IMR-90 (cell line): ENCODE results near the gene GNAI2. TPM values are rescaled to one million over a fixed set of nuclear protein-coding genes. Genes with fewer than 3 reads are reported as not detected.

Experiments used
- ATAC-seq: fragments of 200-7000 bp; cut with Tn5 transposase; 2 replicates; pipeline ENCODE4 v1.9.1; 2020; ENCODE audit warnings: low read depth, mild to moderate bottlenecking, moderate library complexity
- BruUV-seq: library from RNA; stranded (reverse); fragments of 400-500 nt; replicated peaks from 2 replicates; lab custom pipeline; 2021; lab: Mats Ljungman, UMichigan
- CTCF ChIA-PET: fragments of 300-600 bp; formaldehyde crosslinking; extraction: SDS; loops from one replicate; lab custom pipeline; 2021; ENCODE audit warnings: antibody characterized with exemption; lab: Yijun Ruan, JAX
- POLR2A ChIA-PET: fragments of 300-600 bp; sonication (Branson Sonifier 250); formaldehyde crosslinking; loops from one replicate; lab custom pipeline; 2022; ENCODE audit warnings: antibody characterized with exemption; ENCODE audit not compliant: unreplicated experiment; lab: Charles Lee
- DNase-seq: peaks from one replicate; pipeline ENCODE4 v3.0.0; 2013
- H2AFZ ChIP-seq: replicated peaks from 2 replicates; pipeline ENCODE3; 2013; ENCODE audit warnings: low read length, mild to moderate bottlenecking; ENCODE audit not compliant: poor library complexity
- H2AK5ac ChIP-seq: 2 replicates; pipeline ENCODE4 v1.6.1; 2013; ENCODE audit warnings: low read depth, low read length, inconsistent platforms
- H2AK9ac ChIP-seq: replicated peaks from 2 replicates; pipeline ENCODE3; 2013; ENCODE audit warnings: mild to moderate bottlenecking, low read depth, low read length, moderate library complexity; ENCODE audit not compliant: poor library complexity
- H2BK120ac ChIP-seq: 2 replicates; pipeline ENCODE4 v1.6.1; 2013; ENCODE audit warnings: low read depth, low read length, inconsistent platforms
- H2BK15ac ChIP-seq: 3 replicates; pipeline ENCODE4 v1.6.1; 2013; ENCODE audit warnings: low read depth, low read length, inconsistent platforms
- H2BK20ac ChIP-seq: 2 replicates; pipeline ENCODE4 v1.6.1; 2013; ENCODE audit warnings: low read depth, mild to moderate bottlenecking, inconsistent platforms, low read length, moderate library complexity
- H2BK5ac ChIP-seq: 2 replicates; pipeline ENCODE4 v1.6.1; 2013; ENCODE audit warnings: mild to moderate bottlenecking, low read depth, low read length, inconsistent platforms; ENCODE audit not compliant: poor library complexity, severe bottlenecking
- H3K14ac ChIP-seq: replicated peaks from 2 replicates; pipeline ENCODE4 v1.6.1; 2013; ENCODE audit warnings: low read depth, low read length, inconsistent platforms
- H3K18ac ChIP-seq: 2 replicates; pipeline ENCODE4 v1.6.1; 2013; ENCODE audit warnings: low read depth, low read length, control low read depth
- H3K23ac ChIP-seq: 2 replicates; pipeline ENCODE4 v1.6.1; 2013; ENCODE audit warnings: low read depth, low read length, inconsistent platforms
- H3K27ac ChIP-seq: 2 replicates; pipeline ENCODE4 v1.5.1; 2013; ENCODE audit warnings: mild to moderate bottlenecking, control low read depth, low read length; ENCODE audit not compliant: insufficient read depth
- H3K27me3 ChIP-seq: 2 replicates; pipeline ENCODE4 v1.6.1; 2013; ENCODE audit warnings: low read length; ENCODE audit not compliant: control insufficient read depth, insufficient read depth
- H3K36me3 ChIP-seq: 2 replicates; pipeline ENCODE4 v1.6.1; 2013; ENCODE audit warnings: low read length, mixed read lengths; ENCODE audit not compliant: control insufficient read depth, insufficient read depth
- H3K4ac ChIP-seq: 2 replicates; pipeline ENCODE4 v1.6.1; 2013; ENCODE audit warnings: low read depth, low read length, inconsistent platforms
- H3K4me1 ChIP-seq: 2 replicates; pipeline ENCODE4 v1.6.1; 2013; ENCODE audit warnings: low read length, mixed read lengths; ENCODE audit not compliant: control insufficient read depth, insufficient read depth
- H3K4me2 ChIP-seq: 2 replicates; pipeline ENCODE4 v1.6.1; 2013; ENCODE audit warnings: low read depth, mild to moderate bottlenecking, control low read depth, low read length, moderate library complexity
- H3K4me3 ChIP-seq: 2 replicates; pipeline ENCODE4 v1.5.1; 2013; ENCODE audit warnings: low read depth, mild to moderate bottlenecking, control low read depth, low read length, moderate library complexity; ENCODE audit not compliant: insufficient read depth
- H3K56ac ChIP-seq: 2 replicates; pipeline ENCODE4 v1.6.1; 2013; ENCODE audit warnings: low read length, inconsistent platforms; ENCODE audit not compliant: insufficient read depth; ENCODE audit errors: extremely low read depth
- H3K79me1 ChIP-seq, 2 experiments: 2 replicates each; pipeline ENCODE4 v1.6.1; 2013; ENCODE audit warnings: low read length in 2 of 2, inconsistent platforms in 1 of 2, low read depth in 1 of 2
- H3K9ac ChIP-seq: 2 replicates; pipeline ENCODE4 v1.6.1; 2013; ENCODE audit warnings: low read depth, low read length, control low read depth
- H3K9me1 ChIP-seq: 2 replicates; pipeline ENCODE4 v1.6.1; 2013; ENCODE audit warnings: low read length, inconsistent platforms; ENCODE audit not compliant: insufficient read depth
- H3K9me3 ChIP-seq: 2 replicates; pipeline ENCODE4 v1.6.1; 2013; ENCODE audit warnings: low read length; ENCODE audit not compliant: control insufficient read depth, insufficient read depth
- H4K20me1 ChIP-seq: 2 replicates; pipeline ENCODE4 v1.6.1; 2013; ENCODE audit warnings: low read length, inconsistent platforms; ENCODE audit not compliant: insufficient read depth
- H4K5ac ChIP-seq: 2 replicates; pipeline ENCODE4 v1.6.1; 2013; ENCODE audit warnings: mild to moderate bottlenecking, low read depth, low read length, control low read depth
- H4K8ac ChIP-seq, 2 experiments: 2 replicates each; pipeline ENCODE4 v1.6.1; 2013; ENCODE audit warnings: low read depth in 2 of 2, low read length in 2 of 2, control low read depth in 1 of 2, inconsistent platforms in 1 of 2
- H4K91ac ChIP-seq: 2 replicates; pipeline ENCODE4 v1.6.1; 2013; ENCODE audit warnings: low read depth, low read length, inconsistent platforms; ENCODE audit not compliant: insufficient read depth
- BHLHE40 ChIP-seq: fragments of 150-350 bp; IDR thresholded peaks from 2 replicates; pipeline ENCODE4 v1.6.1; 2016; ENCODE audit warnings: mild to moderate bottlenecking, low read depth, low read length
- CEBPB ChIP-seq: IDR thresholded peaks from 2 replicates; pipeline ENCODE4 v1.6.1; 2012; ENCODE audit warnings: low read depth, low read length, improper control_type of control experiment
- CHD1 ChIP-seq: IDR thresholded peaks from 2 replicates; pipeline ENCODE4 v1.6.1; 2012; ENCODE audit warnings: low read depth, low read length, improper control_type of control experiment
- CTCF ChIP-seq: conservative IDR thresholded peaks from 2 replicates; pipeline ENCODE4 v1.5.1; 2012; ENCODE audit warnings: mild to moderate bottlenecking, low read depth, low read length, improper control_type of control experiment
- ELK1 ChIP-seq: fragments of 150-350 bp; IDR thresholded peaks from 2 replicates; pipeline ENCODE4 v1.6.1; 2016; ENCODE audit warnings: low read depth, mild to moderate bottlenecking, low read length, moderate library complexity, borderline replicate concordance
- FOS ChIP-seq: fragments of 150-350 bp; IDR thresholded peaks from 2 replicates; pipeline ENCODE4 v1.6.1; 2016; ENCODE audit warnings: low read depth, low read length
- MAFK ChIP-seq: IDR thresholded peaks from 2 replicates; pipeline ENCODE4 v1.6.1; 2012; ENCODE audit warnings: low read depth, low read length, improper control_type of control experiment
- MAZ ChIP-seq: IDR thresholded peaks from 2 replicates; pipeline ENCODE4 v1.6.1; 2012; ENCODE audit warnings: low read depth, mild to moderate bottlenecking, low read length, improper control_type of control experiment, moderate library complexity, borderline replicate concordance
- MXI1 ChIP-seq: IDR thresholded peaks from 2 replicates; pipeline ENCODE4 v1.6.1; 2012; ENCODE audit warnings: low read depth, mild to moderate bottlenecking, low read length, moderate library complexity, borderline replicate concordance
- NFE2L2 ChIP-seq: fragments of 150-350 bp; IDR thresholded peaks from 2 replicates; pipeline ENCODE4 v1.6.1; 2016; ENCODE audit warnings: low read depth, mild to moderate bottlenecking, low read length
- POLR2A ChIP-seq: IDR thresholded peaks from 2 replicates; pipeline ENCODE4 v1.6.1; 2012; ENCODE audit warnings: mild to moderate bottlenecking, low read depth, low read length
- RAD21 ChIP-seq: IDR thresholded peaks from 2 replicates; pipeline ENCODE4 v1.6.1; 2012; ENCODE audit warnings: low read length, improper control_type of control experiment
- RCOR1 ChIP-seq: IDR thresholded peaks from 2 replicates; pipeline ENCODE4 v1.6.1; 2012; ENCODE audit warnings: mild to moderate bottlenecking, low read length, improper control_type of control experiment; ENCODE audit not compliant: insufficient replicate concordance
- RFX5 ChIP-seq: IDR thresholded peaks from 2 replicates; pipeline ENCODE4 v1.8.0; 2012; ENCODE audit warnings: low read depth, mild to moderate bottlenecking, low read length, moderate library complexity
- SMC3 ChIP-seq: fragments of 150-350 bp; IDR thresholded peaks from 2 replicates; pipeline ENCODE4 v1.6.1; 2016; ENCODE audit warnings: low read depth, mild to moderate bottlenecking, antibody characterized with exemption, low read length, moderate library complexity
- USF2 ChIP-seq: fragments of 150-350 bp; IDR thresholded peaks from 2 replicates; pipeline ENCODE4 v1.6.1; 2017; ENCODE audit warnings: mild to moderate bottlenecking, antibody characterized with exemption, low read length, low read depth
- WGBS, 2 experiments: methylation state at CpG; one replicate each; pipeline versions ENCODE4 v1.1.5 to v1.1.7; 2013; ENCODE audit warnings: missing lambda C conversion rate in 2 of 2; ENCODE audit not compliant: insufficient read length in 1 of 2; ENCODE audit errors: extremely low coverage in 2 of 2; 5-methylcytosine and 5-hydroxymethylcytosine counted together
- dilution Hi-C: fragments of 300-500 bp; cut with HindIII; formaldehyde crosslinking; loops from one replicate; pipeline ENCODE4 v1.14.3; 2018; ENCODE audit warnings: low sequenced_read_pairs; ENCODE audit not compliant: unreplicated experiment
- in situ Hi-C: fragments of 300-500 bp; cut with MboI; formaldehyde crosslinking; loops from 3 replicates; pipeline ENCODE4 v1.14.3; 2019; ENCODE audit warnings: low sequenced_read_pairs, inconsistent platforms, mixed read lengths
- intact Hi-C: fragments of 100-400 bp; cut with micrococcal nuclease; formaldehyde crosslinking; loops from 2 replicates; pipeline ENCODE4 v1.10.0; 2022
- polyA plus RNA-seq, 3 experiments: library from polyadenylated mRNA; depleted of rRNA; stranded (reverse); fragments of >200 nt; gene quantifications; 2 replicates each; pipeline ENCODE4 v1.2.3, GENCODE V29; 2012; ENCODE audit warnings: low replicate concordance in 1 of 3
- total RNA-seq: library from RNA; depleted of rRNA; stranded (reverse); fragments of >200 nt; gene quantifications from 2 replicates; pipeline ENCODE4 v1.2.3, GENCODE V29; 2012

The GNAI2 gene
- total and polyA plus RNA-seq, 2 of the 4 experiments (the other 2 are of a cell fraction): 867 to 1,079 TPM

- Histone ChIP-seq H3K9ac (no peak overlapping the region), H3K4me2 (no peak overlapping the region), H4K20me1 (no peaks in the 10 kb centered on the region; the same call in 1 of the 2 replicates), H2AK5ac (no peak overlapping the region), H4K5ac (no peak overlapping the region), H3K14ac (no peak overlapping the region), H3K9me3 (no peaks in the 10 kb centered on the region), H2BK5ac (no peak overlapping the region), H3K27ac (no peak overlapping the region), H2AK9ac (no peak overlapping the region), H3K9me1 (no peaks in the 10 kb centered on the region; the same call in 1 of the 2 replicates), H4K8ac (no peak overlapping the region), H3K23ac (no peak overlapping the region), H3K4me1 (peaks cover 8% of the 10 kb centered on the region), H3K36me3 (peaks cover 34% of the 10 kb centered on the region), H3K18ac (no peak overlapping the region), H3K4me3 (no peak overlapping the region), H3K27me3 (no peaks in the 10 kb centered on the region), H3K4ac (no peak overlapping the region), H2AFZ (no peak overlapping the region), H3K56ac (no peak overlapping the region), H2BK120ac (no peak overlapping the region), H4K91ac (no peak overlapping the region), H3K79me1 (peaks cover 14 to 31% of the 10 kb centered on the region in 2 experiments), H2BK15ac (no peak overlapping the region), H2BK20ac (no peak overlapping the region)
- ChIA-PET CTCF (no interaction called here), POLR2A (no interaction called here)
- BruUV-seq: no TSS peak
- in situ Hi-C loops (no loop called here), intact Hi-C loops (no loop called here), dilution Hi-C loops (no loop called here)
- DNase-seq: no peak
- 100% methylated on average over 1 of the region's 16 CpGs; no CpG with 5 or more reads in 1 of the 2 experiments for WGBS, 2 experiments
- ATAC-seq: no peak
- TF ChIP-seq ELK1 (no peak), MAZ (no peak), NFE2L2 (no peak), CHD1 (no peak), USF2 (no peak), RFX5 (no peak), RCOR1 (no peak), CEBPB (no peak), CTCF (no peak), POLR2A (no peak), FOS (no peak), MXI1 (no peak), RAD21 (no peak), SMC3 (no peak), MAFK (no peak), BHLHE40 (no peak)
Observed at GRCh38 chr3:50290161-50290641, 54.2 kb downstream of the GNAI2 start.
